Ureter (tissue), 1 donor: ENCODE results near the gene ZFAND6. TPM values are rescaled to one million over a fixed set of nuclear protein-coding genes. Genes with fewer than 3 reads are reported as not detected.
A peak's percentile ranks its signal among the peaks of the same experiment; 100 is the strongest.

ENCODE experiments used
- DNase-seq: peaks from one replicate; pipeline ENCODE4 v3.0.0-alpha.2; 2020; ENCODE audit warnings: low spot score
- total RNA-seq: library from RNA; stranded (reverse); gene quantifications from one replicate; pipeline ENCODE4 v1.2.4, GENCODE V29; 2023
- donor health status: DM: yes; HTN: yes; CAD: no.

The ZFAND6 gene
- total RNA-seq, 1 donor from 2014 or later: 99.5 TPM

GRCh38 chr15:80170596-80170995, 111.1 kb downstream of the ZFAND6 start:
- no peak for DNase-seq

- no peak for DNase-seq
Measured at GRCh38 chr15:80171787-80172186, 112.3 kb downstream of the ZFAND6 start.

DNA sequence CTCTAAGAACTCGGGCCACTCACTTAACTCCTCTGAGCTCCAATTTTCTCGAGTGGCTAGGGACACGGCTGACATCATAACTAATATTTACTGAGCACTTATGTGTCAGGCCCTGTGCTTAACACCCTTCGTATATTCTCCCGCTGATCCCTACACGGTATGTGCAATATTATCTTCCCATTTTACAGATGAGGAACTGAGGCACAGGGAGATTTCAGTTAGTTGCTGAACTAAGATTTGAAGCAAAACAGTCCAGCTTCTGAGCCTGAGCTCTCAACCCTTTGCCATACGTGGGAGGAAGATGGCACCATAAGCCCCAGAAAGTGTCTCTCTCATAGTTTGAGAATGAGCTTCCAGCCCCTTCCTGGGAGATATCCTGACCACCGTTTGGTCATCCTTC, 112.9 kb downstream of the ZFAND6 start:
- no peak for DNase-seq

DNA sequence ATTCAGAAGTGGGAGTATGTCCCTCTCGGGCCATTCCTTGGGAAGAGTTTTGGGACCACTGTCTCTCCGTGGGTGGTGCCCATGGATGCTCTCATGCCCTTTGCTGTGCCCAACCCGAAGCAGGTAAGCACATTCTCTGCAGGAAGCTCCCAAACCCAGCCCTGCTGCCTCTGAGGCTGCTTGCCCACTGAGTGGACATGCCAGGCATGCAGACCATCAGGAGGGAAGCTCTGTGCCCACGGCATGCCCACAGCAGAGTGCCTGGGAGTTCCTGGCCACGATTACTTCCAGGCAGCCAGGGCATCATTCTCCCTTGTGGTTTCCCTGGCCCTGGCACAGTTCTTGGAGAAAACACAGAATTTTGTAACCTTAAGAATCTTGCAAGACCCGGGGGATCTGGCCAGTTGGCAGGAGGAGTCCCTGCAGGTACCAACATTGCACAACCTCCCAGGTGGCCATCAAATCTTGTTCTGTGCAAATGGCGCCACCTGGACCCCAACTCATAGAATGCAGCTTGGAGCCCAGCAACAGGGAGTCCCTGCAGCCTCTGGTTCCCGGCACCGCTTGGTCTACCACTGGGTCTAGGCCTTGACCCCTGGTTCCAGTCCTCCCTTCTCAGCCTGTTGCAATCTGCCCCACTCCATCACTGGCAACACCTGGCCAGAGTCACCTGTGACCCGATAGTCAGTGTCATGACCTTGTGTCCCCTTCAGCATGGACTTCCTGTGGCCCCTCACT, 113.7 kb downstream of the ZFAND6 start:
- peak; percentile 80 for DNase-seq

GRCh38 chr15:80174017-80174746, 114.7 kb downstream of the ZFAND6 start:
- peak; percentile 59 for DNase-seq

DNA sequence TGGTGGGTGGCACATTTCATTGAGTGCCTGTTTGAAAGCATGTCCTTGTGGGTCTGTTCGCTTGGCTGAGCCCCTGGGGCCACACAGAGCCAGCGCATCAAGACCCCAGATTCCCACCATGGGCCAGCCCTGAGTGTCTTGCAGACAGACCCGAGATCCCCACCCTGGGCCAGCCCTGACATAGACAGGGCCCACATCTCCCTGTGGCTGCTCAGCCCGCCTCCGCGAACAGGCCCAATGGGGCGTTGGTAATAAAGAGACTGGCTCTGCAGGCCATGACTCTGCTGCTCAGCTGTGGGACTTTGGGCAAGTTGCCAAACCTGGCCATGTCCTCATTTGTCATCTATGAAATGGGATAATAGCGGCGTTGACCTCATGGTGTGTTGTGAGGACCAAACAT, 116.0 kb downstream of the ZFAND6 start:
- no peak for DNase-seq

- DNase-seq: no peak
Measured at GRCh38 chr15:80176443-80176842, 117.0 kb downstream of the ZFAND6 start.

DNA sequence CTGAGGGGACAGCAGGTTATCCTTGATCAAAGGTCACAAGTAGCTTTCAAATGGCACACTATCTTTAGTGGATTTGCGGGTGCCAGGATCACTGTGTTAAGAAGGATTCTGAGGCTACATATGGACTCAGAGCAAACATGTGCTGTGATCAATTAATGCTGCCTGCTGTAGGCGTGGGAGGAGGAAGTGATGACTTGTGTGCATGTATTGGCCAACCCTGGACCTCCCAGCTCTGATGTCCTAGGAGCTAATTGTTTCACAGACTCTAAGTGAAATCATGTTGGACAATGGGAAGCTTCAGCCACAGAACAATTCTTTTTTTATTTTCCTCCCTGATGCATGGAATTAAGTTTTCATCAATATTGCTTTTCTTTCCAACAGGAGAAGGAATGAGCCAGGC, 117.7 kb downstream of the ZFAND6 start:
- DNase-seq: no peak

DNA sequence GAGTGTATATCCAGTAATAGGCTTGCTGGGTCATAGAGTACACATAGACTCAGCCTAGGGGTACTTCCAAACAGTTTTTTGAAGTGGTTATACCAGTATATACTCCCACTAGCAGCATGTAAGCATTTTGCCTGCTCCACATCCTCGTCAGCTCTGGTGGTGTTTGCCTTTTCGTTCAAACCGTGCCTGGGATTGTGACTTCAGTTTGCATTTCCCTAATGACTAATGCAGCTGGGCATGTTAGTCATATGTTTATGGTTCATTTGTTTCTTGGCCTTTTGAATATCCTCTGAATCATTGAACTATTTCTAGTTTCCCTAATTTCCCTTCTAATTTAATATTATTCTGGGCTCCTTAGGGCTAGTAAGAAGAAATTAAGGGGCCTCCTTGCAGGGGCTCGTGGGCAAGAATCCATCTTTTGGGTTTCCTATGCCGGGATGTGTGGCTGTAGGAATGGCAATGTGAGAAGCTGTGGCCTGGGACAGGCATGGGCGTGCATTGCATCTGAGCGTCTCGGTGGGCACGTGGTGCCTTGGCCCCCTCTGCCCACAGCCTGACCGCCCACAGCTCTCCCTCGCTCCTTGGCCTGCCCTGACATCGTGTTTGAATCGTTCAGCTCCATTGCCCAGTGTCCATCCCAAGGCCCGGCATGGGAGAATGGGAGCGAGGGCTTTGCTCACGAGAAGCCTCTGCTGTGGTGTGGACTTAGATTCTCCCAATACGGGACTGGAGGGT, 119.7 kb downstream of the ZFAND6 start:
- DNase-seq: no peak

DNA sequence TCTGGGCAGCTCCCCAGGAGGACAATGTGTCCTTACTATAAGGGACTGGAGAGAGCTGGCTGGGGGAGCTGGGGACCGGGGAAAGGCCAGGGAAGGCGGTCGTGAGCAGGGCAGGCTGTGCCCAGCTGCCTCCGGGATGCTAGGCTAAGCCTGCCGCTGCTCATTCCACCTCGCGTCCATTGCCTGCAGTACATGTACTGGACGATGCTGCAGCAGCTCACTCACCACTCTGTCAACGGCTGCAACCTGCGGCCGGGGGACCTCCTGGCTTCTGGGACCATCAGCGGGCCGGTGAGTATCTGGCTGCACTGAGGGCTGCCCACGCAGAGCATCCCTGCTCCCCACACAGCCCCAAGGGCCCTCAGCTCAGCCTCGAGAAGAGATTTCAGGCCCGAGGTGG, 120.5 kb downstream of the ZFAND6 start:
- DNase-seq: no peak

GRCh38 chr15:80180468-80180867, 121.0 kb downstream of the ZFAND6 start:
- no peak for DNase-seq

DNA sequence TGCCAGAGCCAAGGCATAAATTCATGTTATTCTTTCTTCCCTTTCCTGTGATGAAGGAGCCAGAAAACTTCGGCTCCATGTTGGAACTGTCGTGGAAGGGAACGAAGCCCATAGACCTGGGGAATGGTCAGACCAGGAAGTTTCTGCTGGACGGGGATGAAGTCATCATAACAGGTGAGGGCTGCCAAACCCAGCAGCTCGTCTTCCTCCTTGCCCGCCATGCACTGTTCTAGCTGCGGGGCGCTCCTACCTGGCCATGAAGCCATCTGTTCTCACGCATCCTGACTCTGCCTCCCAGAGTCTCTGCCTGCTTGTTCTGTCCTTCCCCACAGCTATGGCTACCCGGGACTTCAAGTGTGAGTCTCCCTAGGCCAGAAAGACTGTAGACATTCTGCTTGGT, 121.5 kb downstream of the ZFAND6 start:
- DNase-seq: no peak

GRCh38 chr15:80182611-80183261, 123.3 kb downstream of the ZFAND6 start:
- DNase-seq: no peak

DNA sequence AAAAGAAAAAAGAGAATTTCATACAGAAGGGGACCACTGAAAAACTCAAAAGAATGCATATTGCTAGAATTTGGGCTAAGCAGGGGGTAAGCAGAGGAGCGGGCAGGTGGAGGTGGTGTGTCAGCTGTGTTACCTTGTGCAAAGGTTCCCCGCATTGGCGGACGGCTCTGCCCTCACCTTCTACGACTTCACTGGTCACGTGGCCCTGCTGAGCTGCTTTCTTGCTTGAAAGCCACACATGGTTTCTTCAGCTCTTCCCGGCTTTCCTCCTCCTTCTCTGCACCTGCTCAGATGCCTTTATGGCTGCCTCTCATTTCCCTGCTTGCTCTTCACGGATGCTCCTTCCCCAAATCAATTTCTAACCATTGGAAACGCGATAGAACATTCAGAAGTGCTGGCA, 123.8 kb downstream of the ZFAND6 start:
- DNase-seq: no peak

- no peak for DNase-seq
Measured at GRCh38 chr15:80183886-80184285, 124.4 kb downstream of the ZFAND6 start.

DNA sequence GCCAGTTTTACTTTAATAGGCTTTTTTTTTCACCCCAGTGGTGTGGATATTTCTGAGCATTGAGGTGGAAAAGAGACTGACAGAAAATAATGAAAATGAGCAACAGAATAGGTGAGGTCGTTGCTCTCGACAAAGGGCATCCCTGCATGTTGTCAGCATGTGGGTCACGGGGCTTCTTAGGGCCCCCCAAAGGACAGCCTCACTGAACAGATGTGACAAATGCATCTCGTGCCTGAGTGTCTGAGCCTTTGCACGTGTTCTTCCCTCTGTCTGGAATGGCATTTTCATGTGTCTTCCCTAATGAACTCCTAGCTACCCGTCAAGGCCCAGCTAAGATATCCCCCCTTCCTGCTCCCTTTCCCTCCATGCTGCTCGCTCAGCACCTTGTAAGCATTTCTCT, 125.1 kb downstream of the ZFAND6 start:
- no peak for DNase-seq

DNA sequence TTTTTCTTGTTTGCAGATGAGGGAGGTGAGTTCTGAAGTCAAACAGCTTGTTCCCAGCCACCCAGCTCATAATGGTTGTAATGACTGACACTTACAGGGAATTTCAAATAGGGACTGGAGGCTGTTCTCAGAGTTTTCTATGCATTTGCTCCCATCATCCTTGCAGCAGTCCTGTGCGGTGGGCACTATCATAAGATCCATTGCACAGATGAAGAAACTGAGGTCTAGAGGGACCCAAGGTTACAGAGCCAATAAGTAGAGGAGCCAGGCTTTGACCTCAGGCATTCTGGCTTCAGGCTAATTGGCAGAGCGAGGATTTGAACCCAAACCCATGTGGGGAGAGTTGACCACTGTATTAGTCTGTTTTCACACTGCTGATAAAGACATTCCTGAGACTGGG, 125.7 kb downstream of the ZFAND6 start:
- DNase-seq: no peak

GRCh38 chr15:80186066-80186465, 126.6 kb downstream of the ZFAND6 start:
- no peak for DNase-seq

DNA sequence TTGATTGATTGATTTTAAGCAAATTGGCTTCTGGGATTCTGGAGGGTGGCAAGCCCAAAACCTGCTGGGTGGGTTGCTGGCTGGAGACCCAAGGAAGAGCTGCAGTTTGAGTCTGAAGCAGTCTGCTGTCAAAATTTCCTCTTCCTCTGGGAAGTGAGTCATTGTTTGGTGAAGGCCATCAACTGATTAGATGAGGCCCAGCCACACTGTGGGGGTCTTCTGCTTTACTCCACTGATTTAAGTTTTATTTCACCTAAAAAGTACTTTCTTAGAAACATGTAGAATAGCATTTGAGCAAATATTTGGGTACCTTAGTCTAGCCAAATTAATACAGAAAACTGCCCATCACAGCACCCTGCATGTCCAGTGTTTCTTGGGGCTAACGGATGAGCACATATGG, 127.1 kb downstream of the ZFAND6 start:
- DNase-seq: no peak
